Measurements from ENCODE around the gene PGBD5.

PGBD5 gene

GRCh38 chr1:230274254-230274653 lies 151.9 kb downstream of the PGBD5 start:
- Histone ChIP-seq H3K4me1 (ENCODE audit: insufficient read depth, low read length) (peaks cover 12% of the 10 kb centered on the region; the same call in 1 of the 2 replicates), H3K9ac (ENCODE audit: low read depth, low read length) (no peak overlapping the region), H3K9me3 (ENCODE audit: control insufficient read depth, insufficient read depth, low read length) (no peaks in the 10 kb centered on the region), H3K36me3 (ENCODE audit: insufficient read depth, low read length) (peaks cover 8% of the 10 kb centered on the region)

GRCh38 chr1:230273141-230273710 lies 152.9 kb downstream of the PGBD5 start:
- Histone ChIP-seq H3K9ac (ENCODE audit: low read depth, low read length) (no peak overlapping the region), H3K4me1 (ENCODE audit: insufficient read depth, low read length) (peaks cover 12% of the 10 kb centered on the region; the same call in 1 of the 2 replicates), H3K36me3 (ENCODE audit: insufficient read depth, low read length) (peaks cover 3% of the 10 kb centered on the region; the same call in 1 of the 2 replicates), H3K9me3 (ENCODE audit: control insufficient read depth, insufficient read depth, low read length) (no peaks in the 10 kb centered on the region)

- H3K9ac ChIP-seq (ENCODE audit: low read depth, low read length): no peak overlapping the region
- H3K4me1 ChIP-seq (ENCODE audit: insufficient read depth, low read length): peaks cover 9% of the 10 kb centered on the region; the same call in 1 of the 2 replicates
- peaks cover 3% of the 10 kb centered on the region; the same call in 1 of the 2 replicates for H3K36me3 ChIP-seq (ENCODE audit: insufficient read depth, low read length)
These were observed 153.6 kb downstream of the PGBD5 start for GRCh38 chr1:230272557-230272956.

GRCh38 chr1:230271300-230272035 lies 154.7 kb downstream of the PGBD5 start:
- 0 out of 2 replicates have a peak, but pooled peaks cover under 1% of the 10 kb centered on the region for H3K4me1 ChIP-seq (ENCODE audit: insufficient read depth, low read length)
- H3K36me3 ChIP-seq (ENCODE audit: insufficient read depth, low read length): peaks cover 3% of the 10 kb centered on the region; the same call in 1 of the 2 replicates
- no peak overlapping the region for H3K9ac ChIP-seq (ENCODE audit: low read depth, low read length)
- H3K9me3 ChIP-seq (ENCODE audit: control insufficient read depth, insufficient read depth, low read length): no peaks in the 10 kb centered on the region

More at GRCh38 chr1:230272557-230272956, 153.6 kb downstream of the PGBD5 start:
- H3K9me3 ChIP-seq (ENCODE audit: control insufficient read depth, insufficient read depth, low read length): no peaks in the 10 kb centered on the region

- Histone ChIP-seq H3K9ac (ENCODE audit: low read depth, low read length) (no peak overlapping the region), H3K36me3 (ENCODE audit: insufficient read depth, low read length) (peaks cover 3% of the 10 kb centered on the region; the same call in 1 of the 2 replicates), H3K9me3 (ENCODE audit: control insufficient read depth, insufficient read depth, low read length) (no peaks in the 10 kb centered on the region), H3K4me1 (ENCODE audit: insufficient read depth, low read length) (no peaks in the 10 kb centered on the region)
These were observed 155.4 kb downstream of the PGBD5 start for GRCh38 chr1:230270559-230271281.

- Histone ChIP-seq H3K9ac (ENCODE audit: low read depth, low read length) (no peak overlapping the region), H3K36me3 (ENCODE audit: insufficient read depth, low read length) (peaks cover 3% of the 10 kb centered on the region), H3K4me1 (ENCODE audit: insufficient read depth, low read length) (no peaks in the 10 kb centered on the region), H3K9me3 (ENCODE audit: control insufficient read depth, insufficient read depth, low read length) (no peaks in the 10 kb centered on the region)
These were observed 156.0 kb downstream of the PGBD5 start for GRCh38 chr1:230270185-230270558.

- H3K4me1 ChIP-seq (ENCODE audit: insufficient read depth, low read length): no peaks in the 10 kb centered on the region
- H3K9me3 ChIP-seq (ENCODE audit: control insufficient read depth, insufficient read depth, low read length): no peaks in the 10 kb centered on the region
- peaks cover 8% of the 10 kb centered on the region for H3K36me3 ChIP-seq (ENCODE audit: insufficient read depth, low read length)
- H3K9ac ChIP-seq (ENCODE audit: low read depth, low read length): no peak overlapping the region
These were observed 157.6 kb downstream of the PGBD5 start for GRCh38 chr1:230268371-230269170.

- Histone ChIP-seq H3K9ac (ENCODE audit: low read depth, low read length) (no peak overlapping the region), H3K36me3 (ENCODE audit: insufficient read depth, low read length) (peaks cover 8% of the 10 kb centered on the region), H3K9me3 (ENCODE audit: control insufficient read depth, insufficient read depth, low read length) (no peaks in the 10 kb centered on the region), H3K4me1 (ENCODE audit: insufficient read depth, low read length) (no peaks in the 10 kb centered on the region)
These were observed 158.6 kb downstream of the PGBD5 start for GRCh38 chr1:230267338-230268065.

- Histone ChIP-seq H3K9me3 (ENCODE audit: control insufficient read depth, insufficient read depth, low read length) (no peaks in the 10 kb centered on the region), H3K36me3 (ENCODE audit: insufficient read depth, low read length) (peaks cover 7% of the 10 kb centered on the region), H3K9ac (ENCODE audit: low read depth, low read length) (no peak overlapping the region), H3K4me1 (ENCODE audit: insufficient read depth, low read length) (no peaks in the 10 kb centered on the region)
These were observed 159.7 kb downstream of the PGBD5 start for GRCh38 chr1:230266456-230266855.

- H3K4me1 ChIP-seq (ENCODE audit: insufficient read depth, low read length): no peaks in the 10 kb centered on the region
- no peak overlapping the region for H3K9ac ChIP-seq (ENCODE audit: low read depth, low read length)
- H3K36me3 ChIP-seq (ENCODE audit: insufficient read depth, low read length): peaks cover 5% of the 10 kb centered on the region
- no peaks in the 10 kb centered on the region for H3K9me3 ChIP-seq (ENCODE audit: control insufficient read depth, insufficient read depth, low read length)
These were observed 160.7 kb downstream of the PGBD5 start for GRCh38 chr1:230265200-230266115.

All from ES-I3 (cell line).